ENCODE measurements around the gene PGGHG.
"Not testable (repeated sequence)": the region's sequence is repeated elsewhere in the genome, so short reads cannot be mapped to it uniquely, and the experiment has no call there.

Gene PGGHG

DNA sequence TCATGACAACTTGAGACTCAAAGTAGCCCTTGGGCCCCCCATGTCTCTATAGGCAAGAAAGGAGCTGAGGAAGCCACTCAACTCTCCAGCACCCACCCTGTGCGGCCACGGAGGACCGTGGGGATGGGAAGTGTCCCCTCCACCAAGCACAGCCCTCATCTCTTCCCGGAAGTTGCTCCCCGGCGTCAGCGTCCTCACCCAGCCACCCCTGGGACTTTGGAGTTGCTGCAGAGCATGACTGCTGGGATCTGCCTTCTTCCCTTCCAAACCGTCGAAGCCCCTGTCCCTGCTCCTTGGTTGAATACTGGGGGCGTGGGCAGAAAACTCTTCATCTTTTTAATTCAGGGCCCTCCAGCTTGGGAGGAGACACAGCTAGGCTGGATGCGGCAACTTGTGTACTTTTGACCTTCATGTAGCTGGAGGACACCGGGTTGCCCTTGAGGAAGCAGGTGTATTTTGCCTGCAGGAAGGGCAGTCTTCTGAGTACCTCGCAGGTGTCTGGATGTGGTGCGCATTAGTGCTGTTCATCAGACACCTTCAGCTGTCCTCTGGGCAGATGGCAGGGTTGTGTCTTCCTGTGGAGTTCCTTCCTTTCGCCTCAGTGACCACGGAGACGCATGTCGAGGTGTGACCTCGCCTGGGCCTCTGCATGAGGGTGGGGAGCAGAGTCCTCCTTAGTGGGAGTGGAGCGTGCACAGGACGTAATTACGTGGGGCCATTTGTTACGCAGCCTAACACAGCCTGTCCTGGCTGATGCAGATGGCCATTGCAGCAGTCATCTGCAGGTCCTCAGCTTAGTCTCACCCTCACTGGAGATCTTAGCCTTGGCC, 43.9 kb downstream of the PGGHG start:
- no peak for DNase-seq

DNA sequence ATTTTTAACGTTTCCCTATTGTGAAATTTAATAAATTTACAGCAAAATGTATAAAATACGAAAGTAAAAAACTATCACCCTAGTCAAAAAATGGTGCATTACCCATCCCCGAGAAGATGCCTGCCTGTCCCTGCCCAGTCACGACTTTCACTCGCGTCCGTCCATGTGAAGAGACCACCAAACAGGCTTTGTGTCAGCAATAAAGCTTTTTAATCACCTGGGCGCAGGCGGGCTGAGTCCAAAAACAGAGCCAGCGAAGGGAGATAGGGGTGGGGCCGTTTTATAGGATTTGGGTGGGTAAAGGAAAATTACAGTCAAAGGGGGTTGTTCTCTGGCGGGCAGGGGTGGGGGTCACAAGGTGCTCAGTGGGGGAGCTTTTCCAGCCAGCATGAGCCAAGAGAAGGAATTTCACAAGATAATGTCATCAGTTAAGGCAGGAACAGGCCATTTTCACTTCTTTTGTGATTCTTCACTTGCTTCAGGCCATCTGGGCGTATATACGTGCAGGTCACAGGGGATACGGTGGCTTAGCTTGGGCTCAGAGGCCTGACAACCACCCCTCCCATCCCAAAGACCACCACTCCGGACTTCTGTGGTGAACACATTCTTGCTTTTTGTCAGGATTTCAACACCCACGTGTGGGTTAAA, 44.8 kb downstream of the PGGHG start:
- DNase-seq: not testable (repeated sequence)

DNA sequence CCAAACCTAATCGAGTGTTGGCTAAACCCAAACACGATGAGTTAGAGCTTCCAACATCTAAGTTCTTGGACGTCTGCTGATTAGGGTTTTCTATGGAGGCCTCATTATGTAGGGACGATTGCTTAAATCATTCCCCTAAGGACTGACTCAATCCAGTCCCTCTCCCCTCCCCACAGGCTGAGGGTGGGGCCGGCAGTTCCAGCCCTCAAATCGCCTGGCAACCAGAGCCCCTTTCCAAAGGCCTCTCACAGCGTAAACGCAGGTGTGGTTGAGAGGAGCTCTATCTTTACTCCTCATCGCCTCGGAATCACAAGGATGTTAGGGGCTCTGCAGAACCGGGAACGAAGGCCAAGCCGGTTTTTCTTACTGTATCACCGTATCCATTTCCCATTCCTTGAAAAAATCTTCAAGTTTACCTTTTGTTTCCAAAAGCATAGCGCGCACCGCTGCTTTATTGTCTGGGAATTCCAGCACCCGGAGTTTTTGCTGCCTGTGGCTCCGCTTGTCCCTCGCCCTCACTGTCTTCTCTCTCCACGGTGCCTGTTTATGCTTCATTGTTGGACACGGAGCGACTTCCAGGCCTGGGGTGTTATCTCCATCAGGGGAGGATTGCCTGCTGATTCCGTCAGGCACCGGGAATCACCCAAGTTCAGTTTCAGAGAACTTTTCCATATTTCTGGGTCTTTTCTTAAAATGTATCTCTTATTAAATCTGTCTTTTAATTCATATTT, 45.5 kb downstream of the PGGHG start:
- DNase-seq: no peak

DNA sequence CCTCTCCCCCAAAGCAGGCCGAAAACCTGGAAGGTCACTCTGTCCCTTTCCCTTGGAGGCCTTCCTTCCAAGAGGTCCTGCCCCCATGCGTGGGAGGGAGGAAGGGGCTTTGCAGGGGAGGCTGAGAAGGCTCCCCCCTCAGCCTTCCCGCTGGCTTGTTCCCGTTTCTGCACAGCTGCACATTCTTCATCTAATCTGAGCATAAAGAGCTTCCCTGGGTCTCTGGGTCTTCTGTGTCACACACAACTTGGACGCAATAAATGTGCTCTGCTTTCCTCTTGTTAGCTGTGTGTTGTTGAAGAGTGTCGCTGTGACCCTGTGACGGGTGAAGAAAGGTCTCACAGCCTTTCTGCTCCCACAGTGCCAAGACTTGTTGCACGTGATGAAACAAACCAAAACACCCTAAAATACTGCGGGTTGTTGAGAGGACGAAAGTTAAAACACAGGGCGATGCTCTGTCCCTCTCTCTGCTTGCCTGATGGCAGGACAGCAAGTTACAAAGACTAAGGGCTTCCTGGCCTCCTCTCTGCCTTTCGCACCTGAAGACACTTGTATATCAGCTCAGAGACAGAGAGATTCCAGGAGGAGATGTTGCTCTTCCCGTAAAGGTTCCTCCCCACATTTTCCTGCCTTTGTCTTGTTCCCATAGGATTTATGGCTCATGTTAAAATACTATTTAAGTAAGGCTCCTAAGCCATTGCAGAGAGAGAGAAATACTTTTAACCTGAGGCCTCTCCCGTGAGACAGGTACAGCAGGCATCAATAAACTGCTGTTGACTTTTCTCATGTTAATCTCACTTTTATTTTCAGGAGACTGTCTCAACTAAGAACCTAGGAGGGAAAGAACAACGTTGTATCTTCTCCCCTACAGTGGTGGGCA, 47.1 kb downstream of the PGGHG start:
- no peak for DNase-seq

DNA sequence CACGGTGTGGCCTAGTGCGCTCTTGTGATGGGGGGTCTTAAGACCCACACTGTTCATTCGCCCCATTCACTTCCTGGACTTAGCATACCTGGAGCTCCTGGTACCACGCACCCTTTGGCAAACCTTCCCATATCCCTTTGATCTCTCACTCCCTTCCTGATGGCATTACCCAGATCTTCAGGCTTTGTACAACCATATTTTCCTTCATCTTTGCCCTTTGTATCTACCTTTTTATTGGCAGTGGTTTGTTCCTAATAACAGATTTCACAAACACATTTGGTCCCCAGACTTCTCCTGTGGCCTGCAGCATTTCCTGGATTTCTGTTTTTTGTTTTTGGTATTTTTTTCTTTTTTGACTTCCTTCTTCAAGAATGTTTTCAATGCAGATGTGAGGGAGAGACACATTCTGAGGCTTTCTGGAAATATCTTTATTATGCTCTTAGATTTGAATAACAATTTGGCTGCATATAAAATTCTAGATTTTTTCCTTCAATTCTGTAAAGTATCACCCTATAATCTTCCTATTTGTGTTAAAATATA, 47.8 kb downstream of the PGGHG start:
- DNase-seq: no peak

DNA sequence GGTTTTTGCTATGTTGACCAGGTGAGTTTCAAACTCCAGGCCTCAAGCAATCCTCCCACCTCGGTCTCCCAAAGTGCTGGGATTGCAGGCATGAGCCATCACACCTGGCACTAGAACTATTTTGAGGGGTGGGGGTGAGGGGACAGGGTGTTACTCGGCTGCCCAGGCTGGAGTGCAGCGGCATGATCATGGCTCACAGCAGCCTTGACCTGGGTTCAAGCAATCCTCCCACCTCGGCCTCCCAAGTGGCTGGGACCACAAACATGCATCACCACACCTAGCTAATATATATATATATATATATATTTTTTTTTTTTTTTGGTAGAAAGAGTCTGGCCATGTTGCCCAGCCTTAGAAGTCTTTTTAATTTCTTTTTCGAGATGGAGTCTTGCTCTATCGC, 48.8 kb downstream of the PGGHG start:
- no peak for DNase-seq

DNA sequence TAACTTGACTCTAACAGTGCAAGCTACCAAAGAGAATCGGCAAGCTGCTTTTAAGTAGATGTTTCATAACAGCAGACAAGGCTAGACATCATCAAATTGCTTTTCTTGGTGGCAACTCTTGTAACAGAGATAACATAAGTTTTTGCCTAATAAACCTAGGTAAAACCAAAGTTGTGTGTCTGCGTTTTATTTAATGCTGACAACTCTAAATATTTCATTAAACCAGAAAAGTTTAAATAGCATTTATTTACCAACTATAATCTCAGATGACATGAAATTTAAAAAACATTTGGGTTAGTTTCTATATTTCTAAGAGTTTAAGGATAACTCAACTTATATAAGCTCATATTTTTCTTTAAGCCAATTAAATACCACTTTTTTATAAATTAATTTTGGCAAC, 51.0 kb downstream of the PGGHG start:
- DNase-seq: no peak

DNA sequence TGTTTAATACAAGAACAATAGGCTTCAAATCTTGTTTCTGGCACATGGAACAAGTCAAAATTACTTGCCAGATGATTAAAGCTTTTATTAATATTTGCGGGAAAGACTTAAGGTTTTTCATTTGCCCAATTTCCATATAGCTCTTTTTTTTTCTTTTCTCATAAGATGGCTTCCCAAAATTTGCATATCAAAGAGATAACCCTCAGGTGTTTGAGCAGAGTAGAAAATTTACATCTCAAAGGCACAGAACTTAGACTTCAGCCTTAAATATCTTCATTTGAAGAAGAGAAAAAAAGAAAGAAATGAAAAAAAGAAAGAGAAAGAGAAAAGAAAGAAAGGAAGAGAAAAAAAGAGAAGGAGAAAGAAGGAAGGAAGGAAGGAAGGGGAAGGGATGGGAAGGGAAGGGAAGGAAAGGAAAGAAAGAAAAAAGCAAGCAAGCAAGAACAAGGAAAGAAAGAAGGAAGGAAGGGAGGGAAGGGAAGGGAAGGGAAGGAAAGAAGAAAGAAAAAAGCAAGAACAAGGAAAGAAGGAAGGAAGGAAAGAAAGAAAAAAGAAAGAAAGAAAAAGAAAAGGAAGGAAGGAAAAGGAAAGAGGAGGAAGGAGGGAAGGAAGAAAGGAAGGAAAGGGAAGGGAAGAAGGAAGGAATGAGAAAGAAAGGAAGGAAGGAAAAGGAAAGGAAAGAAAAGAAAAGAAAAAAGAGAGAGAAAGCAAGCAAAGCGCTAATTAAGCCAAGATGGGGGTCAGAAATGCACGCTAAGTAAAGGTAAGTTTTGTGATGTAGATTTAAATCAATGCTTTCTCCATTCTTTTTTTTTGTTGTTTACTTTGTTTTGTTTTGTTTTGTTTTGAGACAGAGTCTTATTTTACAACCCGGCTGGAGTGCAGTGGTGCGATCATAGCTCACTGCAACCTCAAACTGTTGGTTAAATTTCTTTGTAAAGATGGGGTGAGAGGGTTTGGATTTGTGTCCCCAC, 51.9 kb downstream of the PGGHG start:
- no peak for DNase-seq

DNA sequence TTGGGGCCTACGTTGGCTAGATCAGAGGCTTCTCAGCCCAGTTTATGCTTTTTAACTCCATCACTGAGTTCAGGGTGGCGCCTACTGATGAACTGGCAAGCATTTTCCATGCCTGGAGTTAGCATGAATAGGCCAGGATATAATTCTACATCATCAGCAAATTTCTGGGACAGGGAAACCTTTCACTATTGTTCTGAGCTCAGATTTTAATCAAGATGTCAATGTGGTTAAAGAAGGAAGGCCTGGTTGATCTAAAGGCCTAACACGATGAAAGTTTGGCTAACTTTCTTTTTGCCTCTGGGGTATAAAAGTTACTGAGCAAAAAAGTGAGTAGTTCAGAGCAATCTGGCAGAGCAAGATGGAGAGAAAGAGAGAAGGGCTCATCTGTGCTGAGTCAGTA, 53.4 kb downstream of the PGGHG start:
- no peak for DNase-seq

DNA sequence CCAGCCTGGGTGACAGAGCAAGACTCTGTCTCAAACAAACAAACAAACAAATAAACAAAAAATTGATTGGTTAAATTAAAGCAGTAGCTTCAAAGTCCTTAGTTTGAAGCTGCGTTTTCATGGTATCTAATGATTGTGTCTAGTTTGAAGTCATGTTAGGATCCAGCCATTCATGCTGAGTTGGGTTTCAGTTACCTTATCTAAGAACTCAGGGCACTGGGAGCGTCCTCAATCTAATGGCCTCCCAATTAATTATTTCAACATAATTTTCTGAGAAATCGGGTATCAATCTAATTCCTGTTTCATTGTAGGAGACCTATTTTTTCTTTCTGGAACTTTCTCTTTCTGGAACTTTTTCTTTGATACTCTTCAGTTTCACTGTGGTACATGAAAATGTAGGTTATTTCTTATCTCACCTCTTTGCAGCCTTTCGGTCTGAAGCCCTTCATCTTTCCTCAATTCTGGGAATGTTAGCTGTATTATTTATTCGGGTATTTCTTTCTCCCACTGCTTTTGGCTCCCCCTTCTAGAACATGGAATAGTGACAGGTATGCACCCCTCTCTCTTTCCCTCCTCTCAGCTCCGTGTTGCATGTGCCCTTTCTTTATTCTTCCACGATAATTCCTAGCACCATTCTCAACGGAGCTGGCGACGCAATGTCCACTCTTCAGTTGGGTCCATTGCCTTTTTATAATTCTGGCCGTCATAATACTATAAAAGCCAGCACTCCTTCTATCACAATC, 56.1 kb downstream of the PGGHG start:
- no peak for DNase-seq
